ENCODE results near the gene TIMP4. TPM values are rescaled to one million over a fixed set of nuclear protein-coding genes. Genes with fewer than 3 reads are reported as not detected.

TIMP4 gene
- total and polyA plus RNA-seq, 2 of the 4 experiments (the other 2 are of a cell fraction): 0.39 to 0.54 TPM

GRCh38 chr3:12115104-12115503 lies 43.6 kb downstream of the TIMP4 start:
- Histone ChIP-seq H3K4ac (ENCODE audit: low read depth, low read length) (no peak overlapping the region), H4K20me1 (ENCODE audit: insufficient read depth, low read length) (no peaks in the 10 kb centered on the region), H3K27me3 (ENCODE audit: control insufficient read depth, insufficient read depth, low read length) (peaks cover 18% of the 10 kb centered on the region), H2BK20ac (ENCODE audit: low read depth, low read length) (no peak overlapping the region), H3K9me3 (ENCODE audit: control insufficient read depth, insufficient read depth, low read length) (no peaks in the 10 kb centered on the region), H2AK5ac (ENCODE audit: low read depth, low read length) (no peak overlapping the region), H2AFZ (replicated peaks; ENCODE audit: low read length, poor library complexity) (no peak overlapping the region), H3K9me1 (ENCODE audit: insufficient read depth, low read length) (no peaks in the 10 kb centered on the region), H4K5ac (ENCODE audit: low read depth, low read length) (no peak overlapping the region), H3K4me1 (ENCODE audit: control insufficient read depth, insufficient read depth, low read length) (no peaks in the 10 kb centered on the region), H2BK120ac (ENCODE audit: low read depth, low read length) (no peak overlapping the region), H2BK15ac (ENCODE audit: low read depth, low read length) (no peak overlapping the region), H2AK9ac (replicated peaks; ENCODE audit: low read depth, low read length, poor library complexity) (no peak overlapping the region), H3K9ac (ENCODE audit: low read depth, low read length) (no peak overlapping the region), H3K56ac (ENCODE audit: extremely low read depth, insufficient read depth, low read length) (no peak overlapping the region), H3K23ac (ENCODE audit: low read depth, low read length) (no peak overlapping the region), H3K4me2 (ENCODE audit: low read depth, low read length) (no peak overlapping the region), H4K91ac (ENCODE audit: insufficient read depth, low read depth, low read length) (no peak overlapping the region), H3K4me3 (ENCODE audit: insufficient read depth, low read depth, low read length) (no peak overlapping the region), H3K36me3 (ENCODE audit: control insufficient read depth, insufficient read depth, low read length) (no peaks in the 10 kb centered on the region), H3K27ac (ENCODE audit: insufficient read depth, low read length) (no peak overlapping the region), H3K18ac (ENCODE audit: low read depth, low read length) (no peak overlapping the region), H2BK5ac (ENCODE audit: low read depth, low read length, poor library complexity, severe bottlenecking) (no peak overlapping the region), H3K79me1 (ENCODE audit: low read depth in 1 of 2, low read length in 2 of 2) (no peaks in the 10 kb centered on the region), H4K8ac (ENCODE audit: low read depth in 2 of 2, low read length in 2 of 2) (no peak overlapping the region), H3K14ac (replicated peaks; ENCODE audit: low read depth, low read length) (no peak overlapping the region)
- WGBS, 2 experiments (ENCODE audit: extremely low coverage in 2 of 2, insufficient read length in 1 of 2): no CpG with 5 or more reads among the region's 3 CpGs
- dilution Hi-C loops (cut with HindIII; ENCODE audit: low sequenced_read_pairs, unreplicated experiment) (no loop called here), intact Hi-C loops (cut with micrococcal nuclease) (no loop called here), in situ Hi-C loops (cut with MboI; ENCODE audit: low sequenced_read_pairs) (no loop called here)
- ChIA-PET POLR2A (ENCODE audit: unreplicated experiment) (no interaction called here), CTCF (interaction anchor here (0.7 kb wide), 1 partner anchor 1266 kb away, joined by 3 read pairs; no protein-coding TSS in a partner anchor)
- no TSS peak for BruUV-seq (replicated peaks)
- no peak for ATAC-seq (ENCODE audit: low read depth)
- TF ChIP-seq MAFK (IDR thresholded peaks at IDR 0.05; ENCODE audit: low read depth, low read length): no peak
- TF ChIP-seq MXI1 (IDR thresholded peaks at IDR 0.05; ENCODE audit: borderline replicate concordance, low read depth, low read length): no peak
- TF ChIP-seq POLR2A (IDR thresholded peaks at IDR 0.05; ENCODE audit: low read depth, low read length): no peak
- TF ChIP-seq RFX5 (IDR thresholded peaks at IDR 0.05; ENCODE audit: low read depth, low read length): no peak
- TF ChIP-seq, protein P1, sequence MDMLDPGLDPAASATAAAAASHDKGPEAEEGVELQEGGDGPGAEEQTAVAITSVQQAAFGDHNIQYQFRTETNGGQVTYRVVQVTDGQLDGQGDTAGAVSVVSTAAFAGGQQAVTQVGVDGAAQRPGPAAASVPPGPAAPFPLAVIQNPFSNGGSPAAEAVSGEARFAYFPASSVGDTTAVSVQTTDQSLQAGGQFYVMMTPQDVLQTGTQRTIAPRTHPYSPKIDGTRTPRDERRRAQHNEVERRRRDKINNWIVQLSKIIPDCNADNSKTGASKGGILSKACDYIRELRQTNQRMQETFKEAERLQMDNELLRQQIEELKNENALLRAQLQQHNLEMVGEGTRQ (IDR thresholded peaks at IDR 0.05; ENCODE audit: low read depth, low read length): no peak
- no peak for TF ChIP-seq NFE2L2 (IDR thresholded peaks at IDR 0.05; ENCODE audit: low read depth, low read length)
- no peak for TF ChIP-seq MAZ (IDR thresholded peaks at IDR 0.05; ENCODE audit: borderline replicate concordance, low read depth, low read length)
- no peak for TF ChIP-seq CHD1 (IDR thresholded peaks at IDR 0.05; ENCODE audit: low read depth, low read length)
- no peak for TF ChIP-seq FOS (IDR thresholded peaks at IDR 0.05; ENCODE audit: low read depth, low read length)
- DNase-seq: no peak
